Panc1 (cell line): Measurements from ENCODE around the gene MYO1E.

Experiments used
- SIN3A ChIP-seq: IDR thresholded peaks from 2 replicates; pipeline ENCODE4 v1.6.1; 2012; ENCODE audit warnings: low read depth, mild to moderate bottlenecking, low read length, moderate library complexity, borderline replicate concordance; ENCODE audit not compliant: insufficient read depth
- TCF7L2 ChIP-seq: IDR thresholded peaks from 2 replicates; pipeline ENCODE4 v1.6.1; 2011; ENCODE audit warnings: mild to moderate bottlenecking, low read depth, low read length, inconsistent platforms
- TF ChIP-seq, protein P1 (sequence below): fragments of 450-650 bp; IDR thresholded peaks from 2 replicates; pipeline ENCODE4 v1.5.1; 2017; ENCODE audit warnings: mild to moderate bottlenecking

DNA sequence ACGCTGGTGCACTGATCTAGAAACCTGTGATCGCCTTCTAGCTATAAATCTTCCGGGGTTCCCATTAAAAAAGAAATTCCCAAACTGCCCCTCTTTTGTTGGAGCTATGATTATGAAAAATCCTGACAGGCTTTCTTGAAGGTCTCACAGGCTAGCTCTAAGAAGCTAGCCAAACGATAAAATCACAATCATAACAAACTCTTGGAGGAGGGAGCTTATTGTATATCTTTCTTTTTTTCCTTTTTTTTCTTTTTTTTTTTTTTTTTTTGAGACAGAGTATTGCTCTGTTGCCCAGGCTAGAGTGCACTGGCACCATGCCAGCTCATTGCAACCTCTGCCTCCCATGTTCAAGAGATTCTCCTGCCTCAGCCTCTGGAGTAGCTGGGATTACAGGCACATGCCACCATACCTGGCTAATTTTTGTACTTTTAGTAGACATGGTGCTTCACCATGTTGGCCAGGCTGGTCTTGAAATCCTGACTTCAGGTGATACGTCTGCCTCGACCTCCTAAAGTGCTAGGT lies 72.0 kb downstream of the MYO1E start:
- TF ChIP-seq, protein P1, sequence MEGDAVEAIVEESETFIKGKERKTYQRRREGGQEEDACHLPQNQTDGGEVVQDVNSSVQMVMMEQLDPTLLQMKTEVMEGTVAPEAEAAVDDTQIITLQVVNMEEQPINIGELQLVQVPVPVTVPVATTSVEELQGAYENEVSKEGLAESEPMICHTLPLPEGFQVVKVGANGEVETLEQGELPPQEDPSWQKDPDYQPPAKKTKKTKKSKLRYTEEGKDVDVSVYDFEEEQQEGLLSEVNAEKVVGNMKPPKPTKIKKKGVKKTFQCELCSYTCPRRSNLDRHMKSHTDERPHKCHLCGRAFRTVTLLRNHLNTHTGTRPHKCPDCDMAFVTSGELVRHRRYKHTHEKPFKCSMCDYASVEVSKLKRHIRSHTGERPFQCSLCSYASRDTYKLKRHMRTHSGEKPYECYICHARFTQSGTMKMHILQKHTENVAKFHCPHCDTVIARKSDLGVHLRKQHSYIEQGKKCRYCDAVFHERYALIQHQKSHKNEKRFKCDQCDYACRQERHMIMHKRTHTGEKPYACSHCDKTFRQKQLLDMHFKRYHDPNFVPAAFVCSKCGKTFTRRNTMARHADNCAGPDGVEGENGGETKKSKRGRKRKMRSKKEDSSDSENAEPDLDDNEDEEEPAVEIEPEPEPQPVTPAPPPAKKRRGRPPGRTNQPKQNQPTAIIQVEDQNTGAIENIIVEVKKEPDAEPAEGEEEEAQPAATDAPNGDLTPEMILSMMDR = no peak
- TF ChIP-seq SIN3A (no peak), TCF7L2 (no peak)
